ENCODE results near the gene TRPM5.

TRPM5 gene

GRCh38 chr11:2409611-2410468 lies 34.5 kb downstream of the TRPM5 start:
- H3K36me3 ChIP-seq, result peaks cover 0 to 2% (median 0%) of the 10 kb centered on the region in 3 donors
- H3K4me1 ChIP-seq, result no peaks in the 10 kb centered on the region
- no peaks in the 10 kb centered on the region for H3K9me3 ChIP-seq
- H3K4me3 ChIP-seq, result no peak overlapping the region
- intact Hi-C loops (cut with DNase I; ENCODE audit: low total_unique reads), result loop anchor here (5.0 to 10.0 kb wide), 2 partner anchors 38 to 495 kb away; a partner anchor contains a TSS
- no peak for DNase-seq
- H3K27ac ChIP-seq, result no peak overlapping the region
- no peak for TF ChIP-seq CTCF (IDR thresholded peaks at IDR 0.05)
- peaks cover 0 to 37% of the 10 kb centered on the region in 2 donors for H3K27me3 ChIP-seq

DNA sequence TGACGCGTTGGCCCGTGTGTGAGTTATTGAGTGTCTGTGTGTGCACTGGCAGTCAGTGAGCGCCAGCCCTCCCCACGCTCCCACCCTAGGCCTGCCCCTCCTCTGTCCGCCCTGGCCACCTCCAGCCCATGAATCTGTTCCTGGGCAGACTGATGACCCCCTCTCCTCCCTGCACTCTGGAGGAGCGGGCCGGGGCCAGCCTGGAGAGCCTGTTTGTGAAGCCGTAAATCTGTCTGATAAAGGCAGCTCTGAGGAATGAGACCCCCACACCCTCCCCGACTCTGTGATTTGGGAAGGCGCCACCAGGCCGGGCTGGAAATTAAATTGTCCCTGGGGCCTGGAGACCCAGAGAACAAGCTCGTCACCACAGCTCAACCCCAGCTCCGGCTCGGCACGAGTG lies 35.2 kb downstream of the TRPM5 start:
- no peak for TF ChIP-seq CTCF (IDR thresholded peaks at IDR 0.05)
- DNase-seq, result no peak

GRCh38 chr11:2408671-2409070 lies 35.6 kb downstream of the TRPM5 start:
- Histone ChIP-seq H3K27ac (no peak overlapping the region), H3K4me1 (no peaks in the 10 kb centered on the region), H3K36me3 (peaks cover 0 to 14% (median 5%) of the 10 kb centered on the region in 3 donors), H3K27me3 (peaks cover 0 to 37% of the 10 kb centered on the region in 2 donors), H3K9me3 (no peaks in the 10 kb centered on the region), H3K4me3 (no peak overlapping the region)
- no peak for TF ChIP-seq CTCF (IDR thresholded peaks at IDR 0.05)
- DNase-seq, result no peak
- intact Hi-C loops (cut with DNase I; ENCODE audit: low total_unique reads), result loop anchor here (5.0 to 10.0 kb wide), 2 partner anchors 36 to 496 kb away; a partner anchor contains a TSS

More for the DNA sequence above, 35.2 kb downstream of the TRPM5 start:
- intact Hi-C loops (cut with DNase I; ENCODE audit: low total_unique reads), result loop anchor here (5.0 to 10.0 kb wide), 2 partner anchors 37 to 496 kb away; a partner anchor contains a TSS
- H3K27ac ChIP-seq, result no peak overlapping the region
- H3K36me3 ChIP-seq, result peaks cover 0 to 9% (median under 1%) of the 10 kb centered on the region in 3 donors
- H3K4me3 ChIP-seq, result no peak overlapping the region
- no peaks in the 10 kb centered on the region for H3K4me1 ChIP-seq
- H3K9me3 ChIP-seq, result no peaks in the 10 kb centered on the region
- H3K27me3 ChIP-seq, result peaks cover 0 to 37% of the 10 kb centered on the region in 2 donors

DNA sequence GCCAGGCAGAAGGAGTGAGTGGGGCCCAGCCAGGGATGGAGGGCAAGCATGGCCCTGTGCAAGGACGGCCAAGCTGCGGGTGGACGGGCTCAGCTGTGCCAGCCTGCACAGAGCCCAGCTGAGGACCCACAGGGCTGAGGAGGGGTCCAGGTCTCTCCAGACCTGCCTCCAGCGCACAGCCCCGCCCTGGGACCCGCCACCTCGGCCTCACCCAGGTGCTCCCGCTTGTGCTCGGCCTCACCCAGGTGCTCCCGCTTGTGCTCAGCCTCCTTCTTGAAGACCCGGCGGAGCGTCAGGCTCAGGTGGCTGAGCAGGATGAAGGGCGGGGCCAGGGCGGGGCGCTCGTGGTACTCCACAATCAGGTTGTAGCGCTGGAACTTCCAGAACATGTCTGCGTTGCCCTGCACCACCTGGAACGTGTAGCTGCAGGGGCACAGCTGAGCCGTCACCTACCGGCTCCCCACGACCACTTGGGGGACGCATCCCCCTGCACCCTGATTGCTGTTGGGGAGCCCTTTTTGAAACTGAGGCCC lies 37.4 kb downstream of the TRPM5 start:
- Histone ChIP-seq H3K9me3 (no peaks in the 10 kb centered on the region), H3K36me3 (peaks cover 13 to 31% (median 22%) of the 10 kb centered on the region in 3 donors), H3K27me3 (peaks cover 0 to 37% of the 10 kb centered on the region in 2 donors), H3K4me3 (no peak overlapping the region), H3K27ac (no peak overlapping the region), H3K4me1 (peaks cover 0 to 7% (median 5%) of the 10 kb centered on the region in 4 donors)
- TF ChIP-seq CTCF (IDR thresholded peaks at IDR 0.05), result no peak
- no peak for DNase-seq
- intact Hi-C loops (cut with DNase I; ENCODE audit: low total_unique reads), result loop anchor here (5.0 to 10.0 kb wide), 2 partner anchors 35 to 498 kb away; a partner anchor contains a TSS

DNA sequence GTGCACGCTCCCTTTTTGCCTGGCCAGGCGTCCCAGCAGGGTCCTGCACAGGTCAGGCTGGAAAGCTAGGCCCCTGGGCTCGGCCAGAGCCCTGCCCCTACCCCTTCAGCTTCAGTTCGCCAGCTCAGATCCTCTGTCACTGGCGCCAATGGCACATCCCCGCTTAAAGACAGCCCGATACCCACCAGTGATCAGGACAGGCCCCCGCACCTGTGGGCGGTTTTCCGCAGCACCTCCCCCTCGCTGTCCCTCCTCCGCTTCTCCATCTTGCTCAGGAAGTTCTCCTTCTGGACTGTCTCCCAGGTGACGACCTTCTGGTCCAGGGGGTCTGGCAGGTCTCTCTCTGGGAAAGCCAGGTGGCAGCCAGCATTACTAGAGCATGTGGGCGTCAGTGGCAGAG lies 37.9 kb downstream of the TRPM5 start:
- Histone ChIP-seq H3K4me1 (peaks cover 0 to 12% (median 10%) of the 10 kb centered on the region in 4 donors), H3K27me3 (peaks cover 0 to 32% of the 10 kb centered on the region in 2 donors), H3K9me3 (no peaks in the 10 kb centered on the region), H3K36me3 (peaks cover 13 to 31% (median 23%) of the 10 kb centered on the region in 3 donors), H3K27ac (no peak overlapping the region), H3K4me3 (no peak overlapping the region)
- intact Hi-C loops (cut with DNase I; ENCODE audit: low total_unique reads), result loop anchor here (5.0 to 10.0 kb wide), 2 partner anchors 34 to 498 kb away; a partner anchor contains a TSS
- no peak for TF ChIP-seq CTCF (IDR thresholded peaks at IDR 0.05)
- DNase-seq, result no peak

Measured in tibial artery (tissue), 4 donors.